ENCODE results near the gene LAMA2. TPM values are rescaled to one million over a fixed set of nuclear protein-coding genes. Genes with fewer than 3 reads are reported as not detected.
"Not testable (repeated sequence)": the region's sequence is repeated elsewhere in the genome, so short reads cannot be mapped to it uniquely, and the experiment has no call there.

LAMA2 gene
- total RNA-seq, 1 donor from 2014 or later: 138 TPM

- ATAC-seq (peak; percentile 61), DNase-seq (no peak)
- intact Hi-C loops (cut with micrococcal nuclease): no loop called here
These were observed 258.6 kb downstream of the LAMA2 start for GRCh38 chr6:129141499-129141898.

DNA sequence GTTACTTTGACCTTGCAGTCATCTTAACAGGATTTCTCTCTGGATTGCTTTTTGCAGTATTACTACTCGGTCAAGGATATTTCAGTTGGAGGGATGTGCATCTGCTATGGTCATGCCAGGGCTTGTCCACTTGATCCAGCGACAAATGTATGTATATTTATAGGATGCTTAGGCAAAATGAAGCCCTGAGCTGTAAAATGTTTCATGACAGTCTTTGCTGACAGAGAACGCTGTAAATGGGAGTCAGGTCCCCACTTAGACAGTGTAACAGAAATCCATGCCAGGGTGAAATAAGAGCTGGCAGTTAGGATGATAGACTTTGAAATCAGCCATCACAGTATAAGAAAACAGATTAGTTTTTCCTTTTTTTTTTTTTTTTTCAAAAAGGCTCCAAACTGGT, 264.0 kb downstream of the LAMA2 start:
- intact Hi-C loops (cut with micrococcal nuclease): no loop called here
- DNase-seq (no peak), ATAC-seq (no peak)

- ATAC-seq (no peak), DNase-seq (no peak)
- intact Hi-C loops (cut with micrococcal nuclease): no loop called here
These were observed 267.6 kb downstream of the LAMA2 start for GRCh38 chr6:129150507-129150906.

- ATAC-seq (peak; percentile 31), DNase-seq (no peak)
- intact Hi-C loops (cut with micrococcal nuclease): no loop called here
These were observed 270.3 kb downstream of the LAMA2 start for GRCh38 chr6:129153257-129153656.

DNA sequence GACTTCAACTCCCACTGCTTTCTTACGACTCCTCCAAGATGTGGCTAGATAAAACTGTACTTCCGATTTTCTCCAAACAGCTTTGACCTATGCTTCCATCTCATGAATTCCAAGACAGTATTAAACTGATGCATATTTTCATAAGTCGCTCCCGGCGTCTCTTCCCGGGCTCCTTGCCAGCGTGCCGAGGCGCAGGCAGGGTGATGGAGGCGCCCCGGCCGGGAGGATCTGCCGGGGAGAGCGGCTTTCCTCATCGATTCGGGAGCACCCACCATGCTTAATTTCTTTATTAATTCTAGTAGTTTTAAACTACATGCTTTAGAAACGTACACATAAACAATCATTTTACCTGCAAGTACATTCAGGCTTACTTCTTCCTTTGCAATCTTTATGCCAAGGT, 276.3 kb downstream of the LAMA2 start:
- peak; percentile 16 for ATAC-seq
- DNase-seq; intact Hi-C loops (cut with micrococcal nuclease): not testable (repeated sequence)

- ATAC-seq: peak; percentile 24
- intact Hi-C loops (cut with micrococcal nuclease): no loop called here
These were observed 279.7 kb downstream of the LAMA2 start for GRCh38 chr6:129162605-129163004.

GRCh38 chr6:129163551-129163950, 280.6 kb downstream of the LAMA2 start:
- intact Hi-C loops (cut with micrococcal nuclease): no loop called here

More at GRCh38 chr6:129162605-129163004, 279.7 kb downstream of the LAMA2 start:
- DNase-seq: no peak

DNA sequence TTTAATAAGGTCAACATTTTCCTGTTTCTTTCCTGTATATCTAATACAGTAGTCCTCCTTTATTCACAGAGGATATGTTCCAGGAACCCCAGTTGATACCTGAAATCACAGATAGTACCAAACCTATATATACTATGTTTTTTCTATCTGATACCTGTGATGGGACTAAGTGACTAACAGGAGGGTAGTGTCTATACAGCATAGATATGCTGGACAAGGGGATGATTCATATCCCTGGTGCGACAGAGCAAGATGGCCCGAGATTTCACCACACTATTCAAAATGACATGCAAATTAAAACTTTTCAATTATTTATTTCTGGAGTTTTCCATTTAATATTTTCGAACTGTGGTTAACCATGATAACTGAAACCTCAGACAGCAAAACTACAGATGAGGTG, 281.1 kb downstream of the LAMA2 start:
- intact Hi-C loops (cut with micrococcal nuclease): no loop called here

More at GRCh38 chr6:129163551-129163950, 280.6 kb downstream of the LAMA2 start:
- ATAC-seq (no peak), DNase-seq (no peak)

DNA sequence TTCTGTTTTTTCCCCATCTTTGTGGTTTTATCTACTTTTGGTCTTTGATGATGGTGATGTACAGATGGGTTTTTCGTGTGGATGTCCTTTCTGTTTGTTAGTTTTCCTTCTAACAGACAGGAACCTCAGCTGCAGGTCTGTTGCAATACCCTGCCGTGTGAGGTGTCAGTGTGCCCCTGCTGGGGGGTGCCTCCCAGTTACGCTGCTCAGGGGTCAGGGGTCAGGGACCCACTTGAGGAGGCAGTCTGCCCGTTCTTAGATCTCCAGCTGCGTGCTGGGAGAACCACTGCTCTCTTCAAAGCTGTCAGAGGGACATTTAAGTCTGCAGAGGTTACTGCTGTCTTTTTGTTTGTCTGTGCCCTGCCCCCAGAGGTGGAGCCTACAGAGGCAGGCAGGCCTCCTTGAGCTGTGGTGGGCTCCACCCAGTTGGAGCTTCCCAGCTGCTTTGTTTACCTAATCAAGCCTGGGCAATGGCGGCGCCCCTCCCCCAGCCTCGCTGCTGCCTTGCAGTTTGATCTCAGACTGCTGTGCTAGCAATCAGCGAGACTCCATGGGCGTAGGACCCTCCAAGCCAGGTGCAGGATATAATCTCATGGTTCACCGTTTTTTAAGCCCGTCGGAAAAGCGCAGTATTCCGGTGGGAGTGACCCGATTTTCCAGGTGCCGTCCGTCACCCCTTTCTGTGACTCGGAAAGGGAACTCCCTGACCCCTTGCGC, 289.5 kb downstream of the LAMA2 start:
- ATAC-seq; intact Hi-C loops (cut with micrococcal nuclease): not testable (repeated sequence)
- DNase-seq: peak; percentile 38

More for the DNA sequence above, 281.1 kb downstream of the LAMA2 start:
- ATAC-seq (peak; percentile 33), DNase-seq (no peak)

DNA sequence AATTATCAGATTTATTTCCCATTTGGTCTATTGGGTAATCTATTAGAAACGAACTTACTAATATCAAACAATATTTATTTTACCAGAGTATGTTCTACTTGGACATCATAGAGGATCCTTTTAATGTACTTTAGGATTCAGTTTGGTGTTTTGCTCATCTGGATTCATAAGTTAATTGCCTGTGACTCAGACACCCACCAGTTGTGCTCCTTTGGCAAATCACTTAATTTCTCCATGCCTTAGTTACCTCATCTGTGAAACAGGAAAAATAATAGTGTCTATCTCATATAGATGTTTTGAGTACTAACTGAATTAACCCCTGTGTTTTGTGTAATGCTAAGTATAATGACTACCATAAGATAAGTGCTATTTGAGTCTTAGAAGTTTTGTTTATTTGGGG, 292.1 kb downstream of the LAMA2 start:
- intact Hi-C loops (cut with micrococcal nuclease): no loop called here
- no peak for ATAC-seq

DNA sequence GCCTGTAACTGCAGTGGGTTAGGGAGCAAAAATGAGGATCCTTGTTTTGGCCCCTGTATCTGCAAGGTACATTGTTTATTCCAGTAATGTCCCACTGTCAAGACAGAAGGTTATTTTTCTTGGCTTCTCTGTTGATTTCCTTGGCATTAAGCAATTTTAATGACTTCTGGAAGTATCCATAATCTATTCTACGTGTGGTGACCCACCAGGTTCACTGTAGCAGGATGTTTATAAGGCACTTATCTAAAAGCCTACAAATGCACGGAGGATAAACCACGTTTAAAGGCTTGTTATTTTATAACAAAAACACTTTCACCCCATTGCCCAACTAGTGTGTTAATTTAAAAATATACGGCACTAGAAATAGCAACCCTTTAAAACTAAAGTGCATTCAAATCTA, 294.9 kb downstream of the LAMA2 start:
- peak; percentile 47 for ATAC-seq
- no peak for DNase-seq
- intact Hi-C loops (cut with micrococcal nuclease): no loop called here

More for the DNA sequence above, 292.1 kb downstream of the LAMA2 start:
- DNase-seq: no peak

- intact Hi-C loops (cut with micrococcal nuclease): no loop called here
- no peak for ATAC-seq
- DNase-seq: no peak
These were observed 296.3 kb downstream of the LAMA2 start for GRCh38 chr6:129179283-129179682.

- intact Hi-C loops (cut with micrococcal nuclease): no loop called here
- ATAC-seq: no peak
- no peak for DNase-seq
These were observed 298.1 kb downstream of the LAMA2 start for GRCh38 chr6:129181001-129181400.

DNA sequence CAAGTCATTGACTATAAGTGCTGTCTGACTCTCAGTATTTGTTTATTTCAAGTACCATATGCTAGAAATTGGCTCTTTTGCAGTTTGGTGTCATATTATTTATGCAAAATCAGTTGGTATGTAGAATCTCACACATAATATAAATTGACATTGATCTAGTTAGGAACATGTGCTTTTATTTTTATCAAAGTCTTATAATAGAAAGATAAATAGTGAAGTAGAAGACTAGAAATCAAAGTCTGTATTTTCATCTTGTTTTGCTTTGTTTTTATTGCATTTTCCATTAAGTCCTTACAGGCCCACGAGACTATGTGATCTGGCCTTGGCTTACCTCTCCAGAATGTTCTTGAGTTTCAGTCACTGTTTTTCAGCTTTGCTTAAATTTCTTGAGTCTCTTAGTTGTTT, 300.3 kb downstream of the LAMA2 start:
- intact Hi-C loops (cut with micrococcal nuclease): no loop called here
- ATAC-seq (no peak), DNase-seq (no peak)

- DNase-seq: no peak
- ATAC-seq: no peak
- intact Hi-C loops (cut with micrococcal nuclease): no loop called here
These were observed 300.9 kb downstream of the LAMA2 start for GRCh38 chr6:129183681-129184301.

GRCh38 chr6:129184324-129184723, 301.4 kb downstream of the LAMA2 start:
- ATAC-seq: peak; percentile 31
- intact Hi-C loops (cut with micrococcal nuclease): no loop called here
- DNase-seq: no peak

DNA sequence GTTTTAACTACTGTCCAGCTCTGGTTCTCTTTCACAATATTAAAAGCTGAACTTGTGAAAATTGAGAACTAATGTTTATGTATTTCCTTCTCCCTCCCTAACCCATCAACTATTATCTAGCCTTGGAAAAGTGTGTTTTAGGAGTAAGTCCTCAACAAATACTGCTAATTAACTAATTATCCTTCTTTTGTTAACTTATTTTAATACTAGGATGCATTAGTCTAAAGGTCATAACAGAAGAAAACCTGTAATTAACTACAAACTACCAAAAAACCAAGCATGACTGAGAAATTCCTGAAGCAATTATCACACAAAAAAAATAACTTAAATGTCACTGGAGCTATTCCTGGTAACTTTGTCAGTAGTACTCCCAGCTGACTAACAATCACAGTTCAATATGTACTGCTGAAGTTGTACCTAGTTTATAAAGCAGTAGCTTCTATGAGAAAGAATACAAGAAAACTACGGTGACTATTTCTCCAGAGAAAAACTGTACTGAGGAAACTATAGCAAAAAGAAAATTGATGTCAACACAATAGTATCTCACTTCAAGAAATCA, 301.9 kb downstream of the LAMA2 start:
- ATAC-seq: peak; percentile 56
- no peak for DNase-seq
- intact Hi-C loops (cut with micrococcal nuclease): no loop called here

DNA sequence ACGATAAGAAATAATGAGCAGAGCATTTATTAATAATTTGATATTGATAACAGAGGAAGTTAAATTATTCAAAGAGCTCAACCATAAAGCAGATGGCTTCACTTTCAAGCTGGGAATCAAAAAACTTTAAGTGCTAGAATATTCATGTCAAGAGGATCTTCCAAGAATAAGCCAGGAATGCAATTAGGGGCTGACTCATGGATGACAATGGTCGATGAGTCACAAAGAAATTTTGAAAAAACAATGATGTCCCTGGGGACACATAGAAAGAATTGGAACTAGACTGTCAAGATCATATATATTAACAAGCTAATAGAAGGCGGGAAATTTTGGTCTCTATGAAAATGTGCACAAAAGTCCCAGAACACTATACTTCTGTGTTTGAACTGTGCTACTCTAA, 304.1 kb downstream of the LAMA2 start:
- intact Hi-C loops (cut with micrococcal nuclease): no loop called here
- DNase-seq (no peak), ATAC-seq (no peak)

DNA sequence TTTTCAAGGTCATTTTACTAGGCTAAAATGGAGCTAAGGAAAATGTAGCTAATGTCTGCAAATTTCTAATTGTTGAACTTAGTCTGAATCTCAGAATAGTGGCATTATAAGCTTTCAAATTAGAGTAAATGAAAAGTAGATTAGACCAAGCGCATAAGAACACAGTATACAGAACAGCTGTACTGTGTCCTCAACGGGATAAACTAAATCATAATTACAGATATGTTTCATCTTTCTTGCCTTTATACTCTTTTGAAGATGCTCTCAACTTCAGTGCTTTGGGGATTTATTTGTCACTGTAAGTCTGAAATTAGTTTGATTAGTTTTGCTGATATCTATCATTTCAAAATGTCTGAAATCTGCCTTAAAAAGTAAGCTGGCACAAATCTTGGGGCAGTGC, 305.4 kb downstream of the LAMA2 start:
- intact Hi-C loops (cut with micrococcal nuclease): no loop called here
- ATAC-seq: no peak
- DNase-seq: no peak

- ATAC-seq (no peak), DNase-seq (no peak)
- intact Hi-C loops (cut with micrococcal nuclease): no loop called here
These were observed 305.9 kb downstream of the LAMA2 start for GRCh38 chr6:129188795-129189194.

GRCh38 chr6:129189266-129189665, 306.3 kb downstream of the LAMA2 start:
- DNase-seq (no peak), ATAC-seq (no peak)
- intact Hi-C loops (cut with micrococcal nuclease): no loop called here
